Loucy (cell line): ENCODE data around the gene ROR1.

Source experiments
- H2AFZ ChIP-seq: fragments of 200-600 bp; sonication (generic); 2 replicates; pipeline ENCODE4 v1.6.0; 2016; ENCODE audit warnings: antibody characterized with exemption, mild to moderate bottlenecking, low read length, moderate library complexity
- H3F3A ChIP-seq: fragments of 200-600 bp; 2 replicates; pipeline ENCODE4 v1.6.0; 2016; ENCODE audit warnings: antibody characterized with exemption, low read depth, mild to moderate bottlenecking
- H3K27me3 ChIP-seq: fragments of 200-600 bp; sonication (generic); 2 replicates; pipeline ENCODE4 v1.6.1; 2014; ENCODE audit warnings: low read length, mild to moderate bottlenecking; ENCODE audit not compliant: insufficient read depth, poor library complexity, severe bottlenecking
- H3K36me3 ChIP-seq: fragments of 200-600 bp; sonication (generic); 2 replicates; pipeline ENCODE4 v1.6.1; 2016; ENCODE audit warnings: low read length; ENCODE audit not compliant: insufficient read depth
- H3K4me1 ChIP-seq: fragments of 200-600 bp; sonication (generic); 2 replicates; pipeline ENCODE4 v1.5.1; 2014; ENCODE audit warnings: low read length, mild to moderate bottlenecking; ENCODE audit not compliant: insufficient read depth, poor library complexity, severe bottlenecking
- H3K4me2 ChIP-seq: fragments of 200-600 bp; sonication (generic); 2 replicates; pipeline ENCODE4 v1.6.0; 2014; ENCODE audit warnings: antibody characterized with exemption, low read length, low read depth, mild to moderate bottlenecking; ENCODE audit not compliant: poor library complexity, severe bottlenecking
- H3K4me3 ChIP-seq: fragments of 200-600 bp; sonication (generic); 2 replicates; pipeline ENCODE4 v1.5.1; 2014; ENCODE audit warnings: low read length, mild to moderate bottlenecking, mixed read lengths; ENCODE audit not compliant: poor library complexity, severe bottlenecking
- H3K79me2 ChIP-seq: fragments of 200-600 bp; sonication (generic); 2 replicates; pipeline ENCODE4 v1.6.1; 2014; ENCODE audit warnings: low read length; ENCODE audit not compliant: insufficient read depth
- H3K9ac ChIP-seq: fragments of 200-600 bp; sonication (generic); 2 replicates; pipeline ENCODE4 v1.6.0; 2014; ENCODE audit warnings: mild to moderate bottlenecking, low read depth, low read length, moderate library complexity; ENCODE audit not compliant: poor library complexity, severe bottlenecking
- H3K9me2 ChIP-seq: fragments of 200-600 bp; sonication (generic); replicated peaks from 2 replicates; pipeline ENCODE4 v1.6.1; 2016; ENCODE audit warnings: low read depth, low read length, mixed read lengths
- H3K9me3 ChIP-seq: fragments of 200-600 bp; sonication (generic); 2 replicates; pipeline ENCODE4 v1.6.1; 2014; ENCODE audit warnings: mild to moderate bottlenecking, antibody characterized with exemption, low read length, low read depth; ENCODE audit not compliant: insufficient read depth
- H4K20me1 ChIP-seq: fragments of 200-600 bp; sonication (generic); 2 replicates; pipeline ENCODE4 v1.6.0; 2014; ENCODE audit warnings: antibody characterized with exemption, low read length, mild to moderate bottlenecking; ENCODE audit not compliant: insufficient read depth, poor library complexity, severe bottlenecking
- EZH2phosphoT487 ChIP-seq: fragments of 200-600 bp; IDR thresholded peaks from 2 replicates; pipeline ENCODE4 v1.6.1; 2018; ENCODE audit warnings: antibody characterized with exemption, mild to moderate bottlenecking, moderate library complexity, borderline replicate concordance
- TF ChIP-seq, protein P1 (sequence below): fragments of 200-600 bp; sonication (generic); conservative IDR thresholded peaks from 2 replicates; pipeline ENCODE4 v1.5.1; 2014; ENCODE audit warnings: mild to moderate bottlenecking, antibody characterized with exemption, low read length

ROR1 gene

DNA sequence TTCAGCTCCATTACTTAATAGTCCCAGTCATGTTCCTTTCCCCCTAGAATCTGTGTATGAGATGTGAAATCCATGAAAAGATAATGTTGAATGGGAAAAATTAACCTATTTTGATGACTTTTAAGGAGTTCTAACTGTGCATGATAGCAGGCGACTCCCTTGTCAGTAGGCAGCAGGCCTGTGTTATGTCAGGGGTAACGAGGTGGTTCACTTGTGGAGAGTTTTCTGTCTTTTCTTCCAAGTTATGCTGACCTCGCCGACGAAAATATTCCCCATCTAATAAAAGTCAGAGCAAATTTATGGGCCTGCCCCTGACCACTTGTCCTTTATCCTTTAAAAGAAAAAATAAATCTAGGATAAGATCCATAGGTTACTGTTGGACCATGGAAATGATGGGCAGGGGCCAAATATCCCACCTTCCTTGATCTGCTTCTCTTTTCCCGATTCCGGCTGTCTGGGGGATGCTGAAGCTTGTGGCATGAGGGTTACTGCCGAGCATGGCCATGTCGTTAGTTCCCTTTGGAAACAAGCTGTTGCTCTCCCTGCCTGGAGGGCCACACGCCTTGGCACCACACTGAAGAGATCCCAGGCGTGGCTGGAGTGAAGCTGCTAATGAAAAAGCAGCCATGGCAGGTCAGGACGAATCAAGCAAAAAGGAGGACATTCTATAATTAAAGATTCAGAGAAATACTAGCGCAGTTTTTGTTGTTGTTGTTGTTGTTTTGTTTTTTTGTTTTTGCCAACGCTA, 93.8 kb downstream of the ROR1 start:
- Histone ChIP-seq H3K4me2 (no peak overlapping the region), H2AFZ (no peak overlapping the region), H3K9me2 (no peaks in the 10 kb centered on the region), H4K20me1 (no peaks in the 10 kb centered on the region), H3K9ac (no peak overlapping the region), H3K36me3 (no peaks in the 10 kb centered on the region), H3F3A (no peaks in the 10 kb centered on the region), H3K4me1 (no peaks in the 10 kb centered on the region), H3K9me3 (no peaks in the 10 kb centered on the region), H3K79me2 (no peaks in the 10 kb centered on the region), H3K27me3 (no peaks in the 10 kb centered on the region), H3K4me3 (no peak overlapping the region)
- no peak for TF ChIP-seq EZH2phosphoT487
- TF ChIP-seq, protein P1, sequence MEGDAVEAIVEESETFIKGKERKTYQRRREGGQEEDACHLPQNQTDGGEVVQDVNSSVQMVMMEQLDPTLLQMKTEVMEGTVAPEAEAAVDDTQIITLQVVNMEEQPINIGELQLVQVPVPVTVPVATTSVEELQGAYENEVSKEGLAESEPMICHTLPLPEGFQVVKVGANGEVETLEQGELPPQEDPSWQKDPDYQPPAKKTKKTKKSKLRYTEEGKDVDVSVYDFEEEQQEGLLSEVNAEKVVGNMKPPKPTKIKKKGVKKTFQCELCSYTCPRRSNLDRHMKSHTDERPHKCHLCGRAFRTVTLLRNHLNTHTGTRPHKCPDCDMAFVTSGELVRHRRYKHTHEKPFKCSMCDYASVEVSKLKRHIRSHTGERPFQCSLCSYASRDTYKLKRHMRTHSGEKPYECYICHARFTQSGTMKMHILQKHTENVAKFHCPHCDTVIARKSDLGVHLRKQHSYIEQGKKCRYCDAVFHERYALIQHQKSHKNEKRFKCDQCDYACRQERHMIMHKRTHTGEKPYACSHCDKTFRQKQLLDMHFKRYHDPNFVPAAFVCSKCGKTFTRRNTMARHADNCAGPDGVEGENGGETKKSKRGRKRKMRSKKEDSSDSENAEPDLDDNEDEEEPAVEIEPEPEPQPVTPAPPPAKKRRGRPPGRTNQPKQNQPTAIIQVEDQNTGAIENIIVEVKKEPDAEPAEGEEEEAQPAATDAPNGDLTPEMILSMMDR: no peak

DNA sequence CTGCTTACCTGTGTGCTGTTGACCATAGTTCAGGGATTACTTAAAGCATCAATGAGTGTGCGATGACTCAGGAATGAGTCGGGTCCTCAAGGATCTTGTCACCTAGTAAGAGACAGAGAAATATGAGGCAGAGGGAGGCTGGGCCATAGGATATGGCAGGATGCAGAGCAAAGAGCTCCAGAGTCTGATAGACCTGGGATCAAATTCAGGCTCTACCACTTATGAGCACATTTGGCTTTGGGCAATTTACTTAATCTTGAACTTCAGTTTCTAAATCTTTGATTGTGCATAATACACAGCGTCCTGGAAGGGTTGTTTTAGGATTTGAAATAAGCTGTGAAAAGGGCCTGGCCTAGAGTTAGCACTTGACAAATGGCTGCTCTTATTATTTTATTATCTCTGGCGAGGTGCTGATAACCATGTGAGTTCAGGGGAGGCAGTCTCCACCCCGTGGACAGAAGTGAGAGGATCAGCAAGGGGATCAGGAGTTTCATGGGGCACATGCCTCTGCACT, 94.5 kb downstream of the ROR1 start:
- no peaks in the 10 kb centered on the region for H4K20me1 ChIP-seq
- TF ChIP-seq, protein P1: no peak
- no peak for TF ChIP-seq EZH2phosphoT487
- no peaks in the 10 kb centered on the region for H3K79me2 ChIP-seq
- H3K9me3 ChIP-seq: no peaks in the 10 kb centered on the region
- H2AFZ ChIP-seq: no peak overlapping the region
- H3F3A ChIP-seq: no peaks in the 10 kb centered on the region
- no peak overlapping the region for H3K9ac ChIP-seq
- no peak overlapping the region for H3K4me2 ChIP-seq
- no peaks in the 10 kb centered on the region for H3K27me3 ChIP-seq
- no peaks in the 10 kb centered on the region for H3K36me3 ChIP-seq
- H3K4me3 ChIP-seq: no peak overlapping the region
- no peaks in the 10 kb centered on the region for H3K4me1 ChIP-seq
- H3K9me2 ChIP-seq: no peaks in the 10 kb centered on the region

DNA sequence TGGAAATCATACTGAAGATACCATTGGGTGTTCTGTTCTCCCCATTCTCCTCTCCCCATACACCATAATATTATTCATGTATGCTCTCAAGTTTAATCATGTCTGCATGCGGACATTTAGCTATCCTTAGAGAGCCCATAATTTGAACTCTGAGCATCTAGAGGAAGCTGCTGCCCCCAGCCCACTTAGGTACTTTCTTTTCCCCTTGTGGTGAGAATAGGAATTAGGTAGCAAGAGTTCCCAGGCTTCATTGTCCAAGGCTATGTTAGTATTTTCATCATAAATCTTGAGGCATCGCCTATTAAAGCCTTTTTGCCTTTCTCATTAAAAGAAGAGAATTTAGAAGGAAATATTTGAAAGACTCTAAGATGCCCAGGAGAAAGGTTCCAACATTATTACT, 96.3 kb downstream of the ROR1 start:
- Histone ChIP-seq H3K79me2 (no peaks in the 10 kb centered on the region), H3K36me3 (no peaks in the 10 kb centered on the region), H3K4me3 (no peak overlapping the region), H2AFZ (no peak overlapping the region), H3K9ac (no peak overlapping the region), H4K20me1 (no peaks in the 10 kb centered on the region), H3K9me3 (no peaks in the 10 kb centered on the region), H3K9me2 (no peaks in the 10 kb centered on the region), H3F3A (no peaks in the 10 kb centered on the region), H3K27me3 (no peaks in the 10 kb centered on the region), H3K4me2 (no peak overlapping the region), H3K4me1 (no peaks in the 10 kb centered on the region)
- no peak for TF ChIP-seq EZH2phosphoT487
- TF ChIP-seq, protein P1: peak; percentile 35; the same call in 1 of the 2 replicates
